Body of pancreas (tissue), 4 donors: ENCODE results near the gene NCAM1. TPM values are rescaled to one million over a fixed set of nuclear protein-coding genes. Genes with fewer than 3 reads are reported as not detected.

Source experiments
- ATAC-seq: fragments of 150-250 bp; one replicate; pipeline ENCODE4 v1.9.1; 2016
- DNase-seq, 4 donors: peaks; one replicate each; pipeline ENCODE4 v3.0.0-alpha.2; 2019
- H3K27ac ChIP-seq, 4 donors: fragments of 200-600 bp; sonication (generic); 1 replicate in 3 of 4; 2 replicates in 1 of 4; pipeline versions ENCODE4 v1.5.1 to v1.6.1; 2016 to 2019; ENCODE audit warnings: mild to moderate bottlenecking in 1 of 4, mixed read lengths in 1 of 4, moderate library complexity in 1 of 4
- H3K27me3 ChIP-seq, 2 donors: fragments of 200-600 bp; sonication (generic); one replicate each; pipeline ENCODE4 v1.6.0; 2016; ENCODE audit warnings: mild to moderate bottlenecking in 1 of 2
- H3K36me3 ChIP-seq, 2 donors: fragments of 200-600 bp; sonication (generic); replicated peaks in 1 of 2; 2 replicates each; pipeline ENCODE4 v1.5.1; 2016; ENCODE audit warnings: low read depth in 2 of 2; ENCODE audit not compliant: insufficient read depth in 1 of 2
- H3K4me1 ChIP-seq: fragments of 200-600 bp; sonication (generic); one replicate; pipeline ENCODE4 v1.6.0; 2016
- H3K4me3 ChIP-seq, 2 donors: fragments of 200-600 bp; sonication (generic); 1 replicate in 1 of 2; 2 replicates in 1 of 2; pipeline ENCODE4 v1.5.1; 2016 to 2019
- H3K9me3 ChIP-seq, 3 donors: fragments of 200-600 bp; sonication (generic); 1 replicate in 2 of 3; 2 replicates in 1 of 3; pipeline ENCODE4 v1.5.1; 2016
- POLR2A ChIP-seq, 3 donors: fragments of 450-650 bp; IDR thresholded peaks; one replicate each; pipeline ENCODE4 v1.6.1; 2016; ENCODE audit warnings: antibody characterized with exemption in 3 of 3, mild to moderate bottlenecking in 2 of 3
- WGBS, 2 donors: methylation state at CpG; one replicate each; pipeline ENCODE4 v1.1.5; 2017; 5-methylcytosine and 5-hydroxymethylcytosine counted together
- intact Hi-C: fragments of 100-400 bp; cut with DNase I; formaldehyde crosslinking; loops from one replicate; pipeline ENCODE4 v1.15.1; 2023
- total RNA-seq, 2 donors: library from RNA; depleted of rRNA; stranded (reverse); fragments of >200 nt; gene quantifications; one replicate each; pipeline ENCODE4 v1.1.0, GENCODE V29; 2016
- TF ChIP-seq, protein P1 (sequence below), 7 experiments: fragments of 450-650 bp in 4 of 7; fragments of 200-600 bp in 3 of 7; sonication (generic) in 3 of 7; IDR thresholded peaks; one replicate each; pipeline ENCODE4 v1.5.1; 2016 to 2019; ENCODE audit warnings: antibody characterized with exemption in 7 of 7

The NCAM1 gene
- total RNA-seq, 2 donors from 2014 or later, result 10.1 to 26.0 TPM

GRCh38 chr11:112961751-112962578, 745 bp downstream of the NCAM1 start:
- TF ChIP-seq, protein P1, sequence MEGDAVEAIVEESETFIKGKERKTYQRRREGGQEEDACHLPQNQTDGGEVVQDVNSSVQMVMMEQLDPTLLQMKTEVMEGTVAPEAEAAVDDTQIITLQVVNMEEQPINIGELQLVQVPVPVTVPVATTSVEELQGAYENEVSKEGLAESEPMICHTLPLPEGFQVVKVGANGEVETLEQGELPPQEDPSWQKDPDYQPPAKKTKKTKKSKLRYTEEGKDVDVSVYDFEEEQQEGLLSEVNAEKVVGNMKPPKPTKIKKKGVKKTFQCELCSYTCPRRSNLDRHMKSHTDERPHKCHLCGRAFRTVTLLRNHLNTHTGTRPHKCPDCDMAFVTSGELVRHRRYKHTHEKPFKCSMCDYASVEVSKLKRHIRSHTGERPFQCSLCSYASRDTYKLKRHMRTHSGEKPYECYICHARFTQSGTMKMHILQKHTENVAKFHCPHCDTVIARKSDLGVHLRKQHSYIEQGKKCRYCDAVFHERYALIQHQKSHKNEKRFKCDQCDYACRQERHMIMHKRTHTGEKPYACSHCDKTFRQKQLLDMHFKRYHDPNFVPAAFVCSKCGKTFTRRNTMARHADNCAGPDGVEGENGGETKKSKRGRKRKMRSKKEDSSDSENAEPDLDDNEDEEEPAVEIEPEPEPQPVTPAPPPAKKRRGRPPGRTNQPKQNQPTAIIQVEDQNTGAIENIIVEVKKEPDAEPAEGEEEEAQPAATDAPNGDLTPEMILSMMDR (IDR thresholded peaks at IDR 0.05), result no peak
- TF ChIP-seq POLR2A (IDR thresholded peaks at IDR 0.05), result no peak
- H3K4me1 ChIP-seq, result peaks cover 30% of the 10 kb centered on the region
- peaks cover 0 to 28% of the 10 kb centered on the region in 2 donors for H3K27me3 ChIP-seq
- H3K27ac ChIP-seq, result no peak overlapping the region
- peaks cover 0 to 3% (median 0%) of the 10 kb centered on the region in 3 donors for H3K9me3 ChIP-seq
- H3K4me3 ChIP-seq, result peak overlapping the region; percentile 13 to 20
- DNase-seq (peak in 1 of 4 donors; percentile 11), ATAC-seq (peak; percentile 28)
- 1% methylated on average over 28 to 82 of the region's 82 CpGs for WGBS, 2 donors
- no peaks in the 10 kb centered on the region for H3K36me3 ChIP-seq
- intact Hi-C loops, result no loop called here

DNA sequence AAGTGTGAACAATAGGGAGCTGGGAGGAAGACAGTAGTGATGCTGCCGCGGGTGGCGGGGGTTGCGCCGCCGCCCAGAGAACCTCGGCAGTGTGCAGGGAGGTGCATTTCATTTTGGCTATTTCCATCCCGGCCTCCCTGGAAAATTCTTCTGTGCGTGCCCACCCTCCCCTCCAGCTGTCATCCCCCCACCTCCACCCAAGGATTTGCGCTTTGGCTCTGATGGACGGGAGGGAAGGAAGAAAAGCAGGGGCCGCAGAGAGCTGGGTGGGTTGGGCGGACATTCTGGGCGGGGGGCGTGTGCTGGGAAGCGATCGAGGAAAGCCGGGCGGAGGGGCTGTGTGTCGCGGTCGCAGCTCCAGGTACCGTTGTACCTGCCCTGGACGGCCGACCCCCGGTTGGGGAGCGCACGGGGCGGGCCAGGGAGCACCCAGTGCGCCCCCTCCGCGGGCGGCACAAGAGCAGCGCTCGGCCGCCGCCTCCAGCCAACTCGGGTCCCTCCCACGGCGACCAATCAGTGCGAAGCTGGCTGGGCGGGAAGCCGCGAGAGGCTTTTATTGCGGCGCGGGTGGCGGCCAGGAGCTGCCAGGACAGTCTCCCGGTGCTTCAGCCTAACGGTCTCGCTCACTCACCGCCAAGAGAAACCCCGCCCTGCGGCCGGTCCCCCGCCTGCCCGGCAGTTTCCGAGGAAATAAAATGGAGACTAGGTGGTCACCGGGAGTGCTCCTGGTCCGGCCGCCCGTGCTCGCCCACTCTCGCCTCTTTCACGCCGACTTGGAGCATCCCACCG, 1.6 kb downstream of the NCAM1 start:
- Histone ChIP-seq H3K4me1 (peaks cover 30% of the 10 kb centered on the region), H3K9me3 (peaks cover 0 to 3% (median 0%) of the 10 kb centered on the region in 3 donors), H3K4me3 (no peak overlapping the region), H3K27ac (no peak overlapping the region), H3K36me3 (no peaks in the 10 kb centered on the region), H3K27me3 (peaks cover 0 to 28% of the 10 kb centered on the region in 2 donors)
- intact Hi-C loops, result no loop called here
- peak; percentile 22 to 64 (median 41) for DNase-seq
- WGBS, 2 donors, result 1 to 2% methylated on average over 19 to 67 of the region's 67 CpGs
- TF ChIP-seq, protein P1 (IDR thresholded peaks at IDR 0.05), result no peak
- no peak for TF ChIP-seq POLR2A (IDR thresholded peaks at IDR 0.05)
- no peak for ATAC-seq

DNA sequence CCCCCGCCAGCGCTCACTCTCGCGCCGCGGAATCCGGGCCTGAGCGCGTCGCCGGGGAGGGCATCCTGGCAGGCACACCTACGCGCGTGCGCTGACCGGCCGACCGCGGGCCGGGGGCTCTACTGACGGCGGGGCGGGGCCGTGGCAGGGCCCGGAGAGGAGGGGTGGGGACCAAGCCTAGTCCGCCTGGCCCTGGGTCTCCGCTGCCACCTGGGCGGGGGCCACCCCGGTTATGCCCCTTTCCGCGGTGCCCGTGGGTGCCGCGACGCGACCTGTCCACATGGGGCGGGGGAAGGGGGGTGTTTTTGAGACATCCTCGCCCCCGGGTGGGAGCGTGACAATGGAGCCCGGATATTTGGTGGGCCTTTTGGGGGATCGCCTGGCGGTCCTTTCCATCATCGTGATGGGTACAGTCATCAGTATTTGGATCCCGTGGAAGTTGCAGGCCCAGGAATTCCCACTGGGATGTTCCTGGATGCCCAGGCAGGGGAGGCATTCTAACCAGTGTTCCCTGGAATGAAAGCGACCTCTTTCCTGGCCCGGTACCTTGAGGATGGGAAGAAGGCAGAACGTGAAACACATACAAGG, 2.2 kb downstream of the NCAM1 start:
- intact Hi-C loops, result no loop called here
- H3K27me3 ChIP-seq, result peaks cover 0 to 28% of the 10 kb centered on the region in 2 donors

GRCh38 chr11:112965656-112966055, 4.4 kb downstream of the NCAM1 start:
- peaks cover 0 to 25% of the 10 kb centered on the region in 2 donors for H3K27me3 ChIP-seq
- no peak overlapping the region for H3K4me3 ChIP-seq
- intact Hi-C loops, result no loop called here
- ATAC-seq (no peak), DNase-seq (no peak)
- TF ChIP-seq, protein P1 (IDR thresholded peaks at IDR 0.05), result no peak
- no peak for TF ChIP-seq POLR2A (IDR thresholded peaks at IDR 0.05)
- H3K9me3 ChIP-seq, result peaks cover 0 to 3% (median 0%) of the 10 kb centered on the region in 3 donors
- H3K4me1 ChIP-seq, result peaks cover 30% of the 10 kb centered on the region
- H3K27ac ChIP-seq, result no peak overlapping the region
- H3K36me3 ChIP-seq, result no peaks in the 10 kb centered on the region
- 37 to 58% methylated on average over 4 of the region's 4 CpGs for WGBS, 2 donors

More for the DNA sequence above, 2.2 kb downstream of the NCAM1 start:
- TF ChIP-seq, protein P1 (IDR thresholded peaks at IDR 0.05), result no peak
- no peak for TF ChIP-seq POLR2A (IDR thresholded peaks at IDR 0.05)
- Histone ChIP-seq H3K27ac (no peak overlapping the region), H3K9me3 (peaks cover 0 to 3% (median 0%) of the 10 kb centered on the region in 3 donors), H3K4me3 (no peak overlapping the region), H3K36me3 (no peaks in the 10 kb centered on the region), H3K4me1 (peaks cover 30% of the 10 kb centered on the region)
- DNase-seq (no peak), ATAC-seq (no peak)
- 8 to 25% methylated on average over 15 to 48 of the region's 48 CpGs for WGBS, 2 donors
